Neural cell (in vitro differentiated cells): ENCODE data around the gene CLASP1. TPM values are rescaled to one million over a fixed set of nuclear protein-coding genes. Genes with fewer than 3 reads are reported as not detected.

ENCODE experiments used
- H2AFZ ChIP-seq: fragments of 200-600, 300-800 bp; sonication (generic), shearing (Covaris generic); 2 replicates; pipeline ENCODE4 v1.6.0; 2014; ENCODE audit warnings: low read depth, mild to moderate bottlenecking, antibody characterized with exemption, low read length, moderate library complexity
- H3F3A ChIP-seq: fragments of 200-600 bp; shearing (Covaris generic); 2 replicates; pipeline ENCODE4 v1.6.1; 2016; ENCODE audit warnings: mild to moderate bottlenecking, moderate library complexity, mixed read lengths, antibody characterized with exemption, low read length; ENCODE audit not compliant: insufficient read depth, poor library complexity, severe bottlenecking
- H3K27ac ChIP-seq: fragments of 200-600, 300-800 bp; sonication (generic), shearing (Covaris generic); 2 replicates; pipeline ENCODE4 v1.5.1; 2014; ENCODE audit warnings: mild to moderate bottlenecking, low read length, moderate library complexity
- H3K27me3 ChIP-seq: fragments of 300-800, 200-600 bp; sonication (generic), shearing (Covaris generic); 2 replicates; pipeline ENCODE4 v1.6.0; 2014; ENCODE audit warnings: mild to moderate bottlenecking, low read depth, low read length, moderate library complexity; ENCODE audit not compliant: insufficient read depth
- H3K36me3 ChIP-seq: fragments of 300-800, 200-600 bp; sonication (generic), shearing (Covaris generic); 2 replicates; pipeline ENCODE4 v1.5.1; 2014; ENCODE audit warnings: mild to moderate bottlenecking, antibody characterized with exemption, low read length, moderate library complexity; ENCODE audit not compliant: insufficient read depth
- H3K4me2 ChIP-seq: fragments of 300-800, 200-600 bp; sonication (generic), shearing (Covaris generic); 2 replicates; pipeline ENCODE4 v1.6.0; 2014; ENCODE audit warnings: mild to moderate bottlenecking, low read length
- H3K4me3 ChIP-seq: fragments of 300-800, 200-600 bp; sonication (generic), shearing (Covaris generic); 2 replicates; pipeline ENCODE4 v1.5.1; 2014; ENCODE audit warnings: mild to moderate bottlenecking, low read length, moderate library complexity
- H3K79me2 ChIP-seq: fragments of 200-600 bp; shearing (Covaris generic); replicated peaks from 2 replicates; pipeline ENCODE4 v1.6.0; 2014; ENCODE audit warnings: mild to moderate bottlenecking, low read length, moderate library complexity; ENCODE audit not compliant: insufficient read depth
- H3K9ac ChIP-seq: fragments of 300-800, 200-600 bp; sonication (generic), shearing (Covaris generic); 2 replicates; pipeline ENCODE4 v1.6.1; 2016; ENCODE audit warnings: mild to moderate bottlenecking, low read length, mixed read lengths
- H3K9me2 ChIP-seq: fragments of 200-600 bp; shearing (Covaris generic); 2 replicates; pipeline ENCODE4 v1.6.1; 2016; ENCODE audit warnings: mild to moderate bottlenecking, low read length, mixed read lengths; ENCODE audit not compliant: insufficient read depth
- H3K9me3 ChIP-seq: fragments of 200-600, 300-800 bp; sonication (generic), shearing (Covaris generic); 2 replicates; pipeline ENCODE4 v1.6.1; 2016; ENCODE audit warnings: mild to moderate bottlenecking, mixed run types, low read length, moderate library complexity, mixed read lengths
- H4K20me1 ChIP-seq: fragments of 200-600 bp; shearing (Covaris generic); 2 replicates; pipeline ENCODE4 v1.6.1; 2016; ENCODE audit warnings: mild to moderate bottlenecking, mixed run types; ENCODE audit not compliant: insufficient read depth
- CTCF ChIP-seq: fragments of 450-650 bp; IDR thresholded peaks from 2 replicates; pipeline ENCODE4 v1.5.1; 2014; ENCODE audit warnings: antibody characterized with exemption, mild to moderate bottlenecking, moderate library complexity; ENCODE audit not compliant: poor library complexity, severe bottlenecking
- EP300 ChIP-seq: fragments of 450-650 bp; conservative IDR thresholded peaks from 2 replicates; pipeline ENCODE4 v1.6.1; 2014; ENCODE audit warnings: antibody characterized with exemption, mild to moderate bottlenecking, moderate library complexity; ENCODE audit not compliant: poor library complexity, severe bottlenecking
- EZH2 ChIP-seq: fragments of 200-600, 300-800 bp; shearing (Covaris generic), sonication (generic); IDR thresholded peaks from 2 replicates; pipeline ENCODE4 v1.6.1; 2014; ENCODE audit warnings: antibody characterized with exemption, low read length, borderline replicate concordance, mild to moderate bottlenecking; ENCODE audit not compliant: insufficient read depth, poor library complexity, severe bottlenecking
- MXI1 ChIP-seq: fragments of 450-650 bp; conservative IDR thresholded peaks from 2 replicates; pipeline ENCODE4 v1.6.1; 2014; ENCODE audit warnings: antibody characterized with exemption, mild to moderate bottlenecking; ENCODE audit not compliant: poor library complexity, severe bottlenecking
- POLR2AphosphoS5 ChIP-seq: IDR thresholded peaks from 2 replicates; pipeline ENCODE4 v1.6.1; 2012
- RAD21 ChIP-seq: fragments of 450-650 bp; conservative IDR thresholded peaks from 2 replicates; pipeline ENCODE4 v1.6.1; 2014; ENCODE audit warnings: antibody characterized with exemption, mild to moderate bottlenecking, moderate library complexity
- REST ChIP-seq: IDR thresholded peaks from 2 replicates; pipeline ENCODE4 v1.6.1; 2012; ENCODE audit warnings: borderline replicate concordance
- SMC3 ChIP-seq: fragments of 450-650 bp; conservative IDR thresholded peaks from 2 replicates; pipeline ENCODE4 v1.6.1; 2014; ENCODE audit warnings: antibody characterized with exemption, mild to moderate bottlenecking, moderate library complexity; ENCODE audit not compliant: poor library complexity
- TAF1 ChIP-seq: IDR thresholded peaks from 2 replicates; pipeline ENCODE4 v1.6.1; 2012; ENCODE audit warnings: low read depth
- polyA plus RNA-seq: library from polyadenylated mRNA; depleted of rRNA; stranded (reverse); fragments of >200 nt; gene quantifications from 2 replicates; pipeline ENCODE4 v1.2.3, GENCODE V29; 2014

The CLASP1 gene
- polyA plus RNA-seq, 1 donor from 2014 or later: 41.3 TPM

GRCh38 chr2:121295911-121296650 is 353.2 kb downstream of the CLASP1 start:
- H3K4me3 ChIP-seq: no peak overlapping the region
- no peaks in the 10 kb centered on the region for H3K27me3 ChIP-seq
- no peaks in the 10 kb centered on the region for H3F3A ChIP-seq
- H3K4me2 ChIP-seq: no peak overlapping the region
- no peaks in the 10 kb centered on the region for H3K79me2 ChIP-seq
- no peak overlapping the region for H2AFZ ChIP-seq
- H3K36me3 ChIP-seq: no peaks in the 10 kb centered on the region
- H3K9me3 ChIP-seq: no peaks in the 10 kb centered on the region
- H4K20me1 ChIP-seq: no peaks in the 10 kb centered on the region
- no peak overlapping the region for H3K27ac ChIP-seq
- H3K9me2 ChIP-seq: no peaks in the 10 kb centered on the region
- TF ChIP-seq MXI1 (no peak), RAD21 (no peak), TAF1 (no peak), EP300 (no peak)
- H3K9ac ChIP-seq: no peak overlapping the region

- Histone ChIP-seq H3K79me2 (no peaks in the 10 kb centered on the region), H3F3A (no peaks in the 10 kb centered on the region), H3K27me3 (no peaks in the 10 kb centered on the region), H3K9me3 (no peaks in the 10 kb centered on the region), H3K4me3 (no peak overlapping the region), H3K9ac (no peak overlapping the region), H3K36me3 (no peaks in the 10 kb centered on the region), H4K20me1 (no peaks in the 10 kb centered on the region), H3K9me2 (no peaks in the 10 kb centered on the region), H2AFZ (no peak overlapping the region), H3K27ac (no peak overlapping the region), H3K4me2 (no peak overlapping the region)
- no peak for TF ChIP-seq CTCF
- no peak for TF ChIP-seq RAD21
- no peak for TF ChIP-seq REST
- TF ChIP-seq POLR2AphosphoS5: no peak
- TF ChIP-seq MXI1: no peak
- TF ChIP-seq EP300: no peak
- TF ChIP-seq TAF1: no peak
- TF ChIP-seq SMC3: no peak
- TF ChIP-seq EZH2: no peak
These were observed 354.1 kb downstream of the CLASP1 start for GRCh38 chr2:121294881-121295840.
